Lower leg skin (tissue), 4 donors: ENCODE measurements around the gene ABHD2. TPM values are rescaled to one million over a fixed set of nuclear protein-coding genes. Genes with fewer than 3 reads are reported as not detected.
A peak's percentile ranks its signal among the peaks of the same experiment; 100 is the strongest.

Experiments
- DNase-seq, 2 donors: peaks; one replicate each; pipeline ENCODE4 v3.0.0-alpha.2; 2019; ENCODE audit warnings: low spot score in 2 of 2
- H3K4me3 ChIP-seq: fragments of 200-600 bp; sonication (generic); 2 replicates; pipeline ENCODE4 v1.5.1; 2017; ENCODE audit warnings: mild to moderate bottlenecking, low read depth; ENCODE audit not compliant: poor library complexity, severe bottlenecking
- POLR2A ChIP-seq, 2 donors: fragments of 450-650 bp; IDR thresholded peaks; one replicate each; pipeline ENCODE4 v1.6.1; 2016 to 2017; ENCODE audit warnings: antibody characterized with exemption in 2 of 2, mild to moderate bottlenecking in 1 of 2, moderate library complexity in 1 of 2
- WGBS, 2 donors: methylation state at CpG; one replicate each; pipeline ENCODE4 v1.1.5; 2018; 5-methylcytosine and 5-hydroxymethylcytosine counted together
- intact Hi-C: fragments of 100-400 bp; cut with DNase I; formaldehyde crosslinking; loops from one replicate; pipeline ENCODE4 v1.15.0; 2023; ENCODE audit warnings: low total_unique reads
- total RNA-seq, 4 donors: library from RNA; depleted of rRNA; stranded (reverse); fragments of >200 nt; gene quantifications; one replicate each; pipeline ENCODE4 v1.1.0, GENCODE V29; 2016
- TF ChIP-seq, protein P1 (sequence below), 3 donors: fragments of 450-650 bp; IDR thresholded peaks; one replicate each; pipeline ENCODE4 v1.5.1; 2016; ENCODE audit warnings: antibody characterized with exemption in 3 of 3, mild to moderate bottlenecking in 3 of 3, moderate library complexity in 2 of 3

The ABHD2 gene
- total RNA-seq, 4 donors from 2014 or later = 21.5 to 57.3 (median 38.5) TPM

DNA sequence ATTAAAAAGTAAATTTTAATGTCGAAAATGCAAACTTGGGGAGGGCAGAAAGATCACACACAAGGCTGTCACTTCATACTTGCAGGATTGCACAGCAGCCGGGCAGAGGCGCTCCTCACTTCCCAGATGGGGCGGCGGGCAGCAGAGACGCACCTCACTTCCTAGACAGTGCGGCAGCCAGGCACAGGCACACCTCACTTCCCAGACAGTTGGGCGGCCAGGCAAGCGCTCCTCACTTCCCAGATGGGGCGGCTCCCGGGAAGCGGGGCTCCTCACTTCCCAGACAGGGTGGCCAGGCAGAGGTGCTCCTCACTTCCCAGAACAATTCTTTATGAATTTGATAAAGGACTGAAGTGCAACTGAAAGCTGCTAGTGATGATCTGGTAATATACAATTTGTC is 111.9 kb downstream of the ABHD2 start:
- TF ChIP-seq, protein P1, sequence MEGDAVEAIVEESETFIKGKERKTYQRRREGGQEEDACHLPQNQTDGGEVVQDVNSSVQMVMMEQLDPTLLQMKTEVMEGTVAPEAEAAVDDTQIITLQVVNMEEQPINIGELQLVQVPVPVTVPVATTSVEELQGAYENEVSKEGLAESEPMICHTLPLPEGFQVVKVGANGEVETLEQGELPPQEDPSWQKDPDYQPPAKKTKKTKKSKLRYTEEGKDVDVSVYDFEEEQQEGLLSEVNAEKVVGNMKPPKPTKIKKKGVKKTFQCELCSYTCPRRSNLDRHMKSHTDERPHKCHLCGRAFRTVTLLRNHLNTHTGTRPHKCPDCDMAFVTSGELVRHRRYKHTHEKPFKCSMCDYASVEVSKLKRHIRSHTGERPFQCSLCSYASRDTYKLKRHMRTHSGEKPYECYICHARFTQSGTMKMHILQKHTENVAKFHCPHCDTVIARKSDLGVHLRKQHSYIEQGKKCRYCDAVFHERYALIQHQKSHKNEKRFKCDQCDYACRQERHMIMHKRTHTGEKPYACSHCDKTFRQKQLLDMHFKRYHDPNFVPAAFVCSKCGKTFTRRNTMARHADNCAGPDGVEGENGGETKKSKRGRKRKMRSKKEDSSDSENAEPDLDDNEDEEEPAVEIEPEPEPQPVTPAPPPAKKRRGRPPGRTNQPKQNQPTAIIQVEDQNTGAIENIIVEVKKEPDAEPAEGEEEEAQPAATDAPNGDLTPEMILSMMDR (IDR thresholded peaks at IDR 0.05) = no peak
- no peak for TF ChIP-seq POLR2A (IDR thresholded peaks at IDR 0.05)
- DNase-seq = no peak
- 89 to 93% methylated on average over 12 of the region's 12 CpGs for WGBS, 2 donors
- intact Hi-C loops = no loop called here
- no peak overlapping the region for H3K4me3 ChIP-seq

DNA sequence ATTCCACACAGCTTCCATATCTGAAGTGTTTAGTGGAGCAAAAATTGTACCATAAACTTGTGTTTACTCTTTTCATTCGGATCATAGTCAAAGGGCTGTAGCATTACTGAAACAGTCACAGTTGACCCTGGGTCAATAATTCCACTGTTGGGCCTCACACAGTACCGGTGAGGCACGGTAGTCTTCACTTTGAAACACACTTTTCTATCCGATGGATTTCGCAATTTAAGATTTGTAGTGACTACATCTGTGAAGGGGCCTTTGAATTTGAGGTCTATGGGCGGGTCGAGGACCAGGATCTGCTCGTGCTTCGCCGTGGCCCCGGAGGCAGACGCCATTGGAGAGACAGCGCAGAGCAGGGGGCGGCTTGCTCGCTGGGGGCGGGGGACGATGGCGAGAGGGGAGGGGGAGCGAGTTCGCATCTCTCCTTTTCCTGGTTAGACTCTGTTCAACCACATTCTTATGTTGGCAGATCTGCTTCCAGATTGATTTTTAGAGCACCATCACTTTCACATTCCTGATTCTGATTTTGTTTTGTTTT is 113.3 kb downstream of the ABHD2 start:
- no peak for TF ChIP-seq POLR2A (IDR thresholded peaks at IDR 0.05)
- TF ChIP-seq, protein P1 (IDR thresholded peaks at IDR 0.05) = no peak
- intact Hi-C loops = no loop called here
- H3K4me3 ChIP-seq = no peak overlapping the region
- WGBS, 2 donors = 84 to 92% methylated on average over 20 of the region's 20 CpGs
- DNase-seq = no peak

DNA sequence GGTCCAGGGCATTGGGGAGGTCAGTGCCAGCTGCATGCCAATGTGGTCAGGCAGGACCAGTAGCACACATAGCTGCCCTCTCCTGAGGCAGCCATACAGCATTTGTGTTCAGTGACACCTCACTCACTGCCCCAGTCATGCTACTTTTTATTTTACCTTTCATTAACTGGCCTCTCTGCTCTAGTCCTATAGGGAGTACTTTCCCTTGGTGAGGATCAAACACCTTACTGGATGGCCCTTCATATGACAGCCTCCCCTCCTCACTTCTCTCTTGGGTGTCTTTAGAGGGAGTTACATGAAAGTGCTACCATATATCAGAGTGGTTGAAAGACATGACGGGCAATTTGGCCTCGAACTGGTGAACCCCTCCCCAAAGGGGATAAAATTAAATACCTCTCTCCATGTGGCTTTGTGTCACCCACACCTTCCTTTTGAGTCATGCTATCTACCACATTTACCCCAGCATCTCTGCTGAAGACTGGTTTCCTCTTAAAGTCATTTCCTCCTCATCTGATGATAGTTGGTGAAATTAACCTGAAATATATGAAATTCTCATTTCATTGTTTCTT is 115.5 kb downstream of the ABHD2 start:
- intact Hi-C loops = no loop called here
- no peak for DNase-seq
- no peak for TF ChIP-seq POLR2A (IDR thresholded peaks at IDR 0.05)
- TF ChIP-seq, protein P1 (IDR thresholded peaks at IDR 0.05) = no peak
- WGBS, 2 donors = 43 to 46% methylated on average over 2 of the region's 2 CpGs
- no peak overlapping the region for H3K4me3 ChIP-seq

DNA sequence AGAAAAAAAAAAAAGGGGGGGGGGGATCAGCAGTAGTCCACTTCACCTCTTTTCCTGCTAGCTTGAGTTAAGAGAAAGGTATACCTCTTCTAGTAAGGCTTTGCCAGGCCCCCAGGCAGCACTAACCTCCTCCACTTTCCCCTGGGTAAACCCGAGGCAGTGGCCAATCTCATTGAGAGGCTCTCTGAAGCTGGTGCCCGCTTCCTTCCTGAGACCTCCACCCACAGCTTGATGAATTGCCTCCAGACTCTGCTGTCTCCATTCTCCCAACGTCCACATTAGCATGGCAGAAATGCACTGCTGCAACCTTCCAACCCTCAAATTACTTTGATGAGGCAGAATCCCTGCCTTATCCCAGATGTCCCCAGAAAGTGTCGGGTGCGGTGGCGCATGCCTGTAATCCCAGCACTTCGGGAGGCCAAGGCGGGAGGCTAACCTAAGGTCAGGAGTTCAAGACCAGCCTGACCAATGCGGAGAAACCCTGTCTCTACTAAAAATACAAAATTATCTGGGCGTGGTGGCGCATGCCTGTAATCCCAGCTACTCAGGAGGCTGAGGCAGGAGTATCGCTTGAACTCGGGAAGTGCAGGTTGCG is 117.8 kb downstream of the ABHD2 start:
- WGBS, 2 donors = 65 to 73% methylated on average over 14 of the region's 14 CpGs
- intact Hi-C loops = no loop called here
- H3K4me3 ChIP-seq = no peak overlapping the region
- TF ChIP-seq POLR2A (IDR thresholded peaks at IDR 0.05) = no peak
- TF ChIP-seq, protein P1 (IDR thresholded peaks at IDR 0.05) = no peak
- no peak for DNase-seq

DNA sequence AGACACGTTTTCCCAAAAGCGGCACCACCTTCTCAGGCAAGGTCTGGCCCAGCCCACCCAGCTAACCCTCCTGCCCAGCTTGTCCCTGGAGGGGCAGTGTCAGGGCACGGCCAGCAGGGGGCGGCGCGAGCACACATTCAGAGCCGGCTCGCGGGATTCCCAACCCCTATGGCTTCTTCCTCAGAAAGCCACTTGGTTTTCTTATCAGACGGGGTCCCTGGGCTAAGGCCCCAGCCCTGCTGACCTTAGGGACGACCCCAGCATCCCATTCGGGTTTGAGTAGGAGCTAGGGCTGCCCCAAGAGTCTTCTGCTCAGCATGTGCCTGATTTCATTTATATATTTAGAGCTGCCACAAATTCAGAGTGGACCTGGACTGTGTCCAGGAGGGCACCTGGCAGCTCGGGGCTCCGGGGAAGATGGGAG is 118.7 kb downstream of the ABHD2 start:
- peak; percentile 46 to 95 for DNase-seq
- H3K4me3 ChIP-seq = no peak overlapping the region
- TF ChIP-seq, protein P1 (IDR thresholded peaks at IDR 0.05) = peak in 1 of 3 donors; percentile 57
- TF ChIP-seq POLR2A (IDR thresholded peaks at IDR 0.05) = no peak
- WGBS, 2 donors = 0 to 1% methylated on average over 14 of the region's 14 CpGs
- intact Hi-C loops = no loop called here
